Transverse colon (tissue), 4 donors: Measurements from ENCODE around the gene MGMT.

Source experiments
- CTCF ChIP-seq, 5 experiments: fragments of 200-600 bp in 3 of 5; fragments of 450-650 bp in 2 of 5; sonication (generic) in 3 of 5; IDR thresholded peaks; 1 replicate in 2 of 5; 2 replicates in 3 of 5; pipeline ENCODE4 v1.5.1; 2016 to 2017; ENCODE audit warnings: antibody characterized with exemption in 5 of 5, inconsistent platforms in 3 of 5, mild to moderate bottlenecking in 2 of 5, moderate library complexity in 1 of 5
- EP300 ChIP-seq: sonication (generic); formaldehyde crosslinking; IDR thresholded peaks from one replicate; pipeline ENCODE4 v1.6.1; 2017; ENCODE audit warnings: antibody characterized with exemption, low read depth
- POLR2A ChIP-seq: fragments of 450-650 bp; IDR thresholded peaks from one replicate; pipeline ENCODE4 v1.6.1; 2016; ENCODE audit warnings: antibody characterized with exemption, mild to moderate bottlenecking, moderate library complexity
- POLR2AphosphoS5 ChIP-seq, 3 donors: sonication (generic); formaldehyde crosslinking; IDR thresholded peaks; one replicate each; pipeline ENCODE4 v1.6.1; 2016; ENCODE audit warnings: antibody characterized with exemption in 3 of 3

GRCh38 chr10:129622736-129623135 is 155.7 kb downstream of the MGMT start:
- TF ChIP-seq EP300 (no peak), POLR2AphosphoS5 (IDR thresholded peaks at IDR 0.05) (no peak), CTCF (IDR thresholded peaks at IDR 0.05) (no peak), POLR2A (no peak)
